Tibial nerve (tissue), 4 donors: ENCODE results near the gene TPRN. TPM values are rescaled to one million over a fixed set of nuclear protein-coding genes. Genes with fewer than 3 reads are reported as not detected.

Experiments
- DNase-seq, 2 donors: peaks; one replicate each; pipeline ENCODE4 v3.0.0-alpha.2; 2019; ENCODE audit warnings: low spot score in 2 of 2
- H3K27ac ChIP-seq, 4 donors: fragments of 200-600 bp; sonication (generic) in 3 of 4; one replicate each; pipeline ENCODE4 v1.5.1; 2017 to 2019; ENCODE audit warnings: mild to moderate bottlenecking in 1 of 4
- H3K27me3 ChIP-seq, 2 donors: fragments of 200-600 bp; sonication (generic) in 1 of 2; one replicate each; pipeline versions ENCODE4 v1.5.1 to v1.6.0; 2017 to 2019
- H3K36me3 ChIP-seq, 3 donors: fragments of 200-600 bp; sonication (generic); one replicate each; pipeline ENCODE4 v1.5.1; 2018 to 2019
- H3K4me1 ChIP-seq, 4 donors: fragments of 200-600 bp; sonication (generic) in 3 of 4; one replicate each; pipeline ENCODE4 v1.5.1; 2017 to 2019
- H3K4me3 ChIP-seq, 4 donors: fragments of 200-600 bp; sonication (generic) in 3 of 4; one replicate each; pipeline ENCODE4 v1.5.1; 2017 to 2019; ENCODE audit warnings: mild to moderate bottlenecking in 1 of 4, moderate library complexity in 1 of 4
- H3K9me3 ChIP-seq, 4 donors: fragments of 200-600 bp; sonication (generic) in 3 of 4; one replicate each; pipeline ENCODE4 v1.5.1; 2017 to 2019
- CTCF ChIP-seq, 5 experiments: fragments of 200-600 bp in 3 of 5; fragments of 450-650 bp in 2 of 5; sonication (generic) in 3 of 5; IDR thresholded peaks; one replicate each; pipeline ENCODE4 v1.5.1; 2016 to 2019; ENCODE audit warnings: antibody characterized with exemption in 5 of 5, mild to moderate bottlenecking in 3 of 5, moderate library complexity in 2 of 5
- EP300 ChIP-seq, 2 donors: sonication (generic); formaldehyde crosslinking; IDR thresholded peaks; one replicate each; pipeline ENCODE4 v1.6.1; 2017; ENCODE audit warnings: antibody characterized with exemption in 2 of 2, mild to moderate bottlenecking in 1 of 2
- POLR2A ChIP-seq, 2 donors: fragments of 450-650 bp; IDR thresholded peaks; one replicate each; pipeline ENCODE4 v1.6.1; 2017; ENCODE audit warnings: antibody characterized with exemption in 2 of 2, mild to moderate bottlenecking in 2 of 2, moderate library complexity in 2 of 2
- WGBS, 2 donors: methylation state at CpG; one replicate each; pipeline ENCODE4 v1.1.5; 2018; 5-methylcytosine and 5-hydroxymethylcytosine counted together
- total RNA-seq, 4 donors: library from RNA; depleted of rRNA; stranded (reverse); fragments of >200 nt; gene quantifications; one replicate each; pipeline ENCODE4 v1.1.0, GENCODE V29; 2016

TPRN gene
- total RNA-seq, 4 donors from 2014 or later: 6.8 to 12.3 (median 8.9) TPM

- peaks cover 6 to 100% of the 10 kb centered on the region in 2 donors for H3K27me3 ChIP-seq
- 2 to 4% methylated on average over 21 to 41 of the region's 74 CpGs for WGBS, 2 donors
- H3K36me3 ChIP-seq: no peaks in the 10 kb centered on the region
- H3K4me3 ChIP-seq: peak overlapping the region in 2 of 4 donors; percentile 5 to 39
- DNase-seq: no peak
- H3K27ac ChIP-seq: no peak overlapping the region
- peaks cover 0 to 39% (median 11%) of the 10 kb centered on the region in 4 donors for H3K4me1 ChIP-seq
- H3K9me3 ChIP-seq: no peaks in the 10 kb centered on the region
- TF ChIP-seq CTCF (IDR thresholded peaks at IDR 0.05) (no peak), POLR2A (IDR thresholded peaks at IDR 0.05) (no peak), EP300 (IDR thresholded peaks at IDR 0.05) (no peak)
Observed at GRCh38 chr9:137162505-137163364, 37.8 kb downstream of the TPRN start.

GRCh38 chr9:137161558-137162486 lies 38.7 kb downstream of the TPRN start:
- Histone ChIP-seq H3K9me3 (no peaks in the 10 kb centered on the region), H3K27ac (no peak overlapping the region), H3K4me3 (no peak overlapping the region), H3K36me3 (no peaks in the 10 kb centered on the region), H3K27me3 (peaks cover 6 to 100% of the 10 kb centered on the region in 2 donors), H3K4me1 (peaks cover 0 to 36% (median 12%) of the 10 kb centered on the region in 4 donors)
- 3 to 10% methylated on average over 6 to 20 of the region's 71 CpGs for WGBS, 2 donors
- no peak for TF ChIP-seq POLR2A (IDR thresholded peaks at IDR 0.05)
- TF ChIP-seq CTCF (IDR thresholded peaks at IDR 0.05): no peak
- no peak for TF ChIP-seq EP300 (IDR thresholded peaks at IDR 0.05)
- no peak for DNase-seq

GRCh38 chr9:137160716-137161557 lies 39.6 kb downstream of the TPRN start:
- H3K4me3 ChIP-seq: no peak overlapping the region

GRCh38 chr9:137160054-137160425 lies 40.5 kb downstream of the TPRN start:
- Histone ChIP-seq H3K9me3 (no peaks in the 10 kb centered on the region), H3K27me3 (peaks cover 2 to 100% of the 10 kb centered on the region in 2 donors), H3K4me1 (peaks cover 0 to 42% (median 14%) of the 10 kb centered on the region in 4 donors), H3K36me3 (no peaks in the 10 kb centered on the region), H3K4me3 (no peak overlapping the region), H3K27ac (no peak overlapping the region)
- TF ChIP-seq CTCF (IDR thresholded peaks at IDR 0.05): no peak
- no peak for TF ChIP-seq POLR2A (IDR thresholded peaks at IDR 0.05)
- no peak for TF ChIP-seq EP300 (IDR thresholded peaks at IDR 0.05)
- 61 to 69% methylated on average over 12 to 15 of the region's 17 CpGs for WGBS, 2 donors
- DNase-seq: no peak

More at GRCh38 chr9:137160716-137161557, 39.6 kb downstream of the TPRN start:
- TF ChIP-seq CTCF (IDR thresholded peaks at IDR 0.05): no peak
- 31 to 34% methylated on average over 30 to 44 of the region's 56 CpGs for WGBS, 2 donors
- H3K27me3 ChIP-seq: peaks cover 2 to 100% of the 10 kb centered on the region in 2 donors
- DNase-seq: no peak
- no peaks in the 10 kb centered on the region for H3K36me3 ChIP-seq
- no peak overlapping the region for H3K27ac ChIP-seq
- H3K9me3 ChIP-seq: no peaks in the 10 kb centered on the region
- H3K4me1 ChIP-seq: peaks cover 0 to 42% (median 14%) of the 10 kb centered on the region in 4 donors
